Activated T-helper 1 cell treated with anti-CD3 and anti-CD28 coated beads, Interleukin-12 subunit alpha, Interleukin-12 subunit beta, Interleukin-2, Interleukin-4 antibody, amounts not matched to agents 30 ng/mL and 10 ng/mL and 1 ng/mL, durations not matched to agents 14 hours and 24 hours and 36 hours (primary cell): ENCODE results near the gene FOXP3. TPM values are rescaled to one million over a fixed set of nuclear protein-coding genes. Genes with fewer than 3 reads are reported as not detected.

Experiments used
- DNase-seq: peaks from one replicate; pipeline ENCODE4 v3.0.0; 2021; ENCODE audit warnings: low spot score
- H3K27ac Mint-ChIP-seq: one replicate; pipeline ENCODE4 v1.8.0; 2021; ENCODE audit warnings: mild to moderate bottlenecking, mixed read lengths
- H3K27me3 Mint-ChIP-seq: one replicate; pipeline ENCODE4 v1.8.0; 2022; ENCODE audit warnings: mild to moderate bottlenecking, moderate library complexity, mixed read lengths; ENCODE audit not compliant: insufficient read depth
- H3K36me3 Mint-ChIP-seq: one replicate; pipeline ENCODE4 v1.8.0; 2021; ENCODE audit warnings: low read depth, mixed read lengths
- H3K4me1 Mint-ChIP-seq: one replicate; pipeline ENCODE4 v1.8.0; 2021; ENCODE audit warnings: low read depth, mixed read lengths
- H3K4me3 Mint-ChIP-seq: one replicate; pipeline ENCODE4 v1.8.0; 2021; ENCODE audit warnings: mild to moderate bottlenecking, moderate library complexity, mixed read lengths
- H3K9me3 Mint-ChIP-seq: one replicate; pipeline ENCODE4 v1.8.0; 2021; ENCODE audit warnings: mixed read lengths
- intact Hi-C: fragments of 100-400 bp; cut with micrococcal nuclease; formaldehyde crosslinking; loops from one replicate; pipeline ENCODE4 v1.15.1; 2024
- total RNA-seq: library from RNA; stranded (reverse); gene quantifications from 2 replicates; pipeline ENCODE4 v1.2.3, GENCODE V29; 2022

FOXP3 gene
- total RNA-seq, 1 donor from 2014 or later: 14.3 TPM

DNA sequence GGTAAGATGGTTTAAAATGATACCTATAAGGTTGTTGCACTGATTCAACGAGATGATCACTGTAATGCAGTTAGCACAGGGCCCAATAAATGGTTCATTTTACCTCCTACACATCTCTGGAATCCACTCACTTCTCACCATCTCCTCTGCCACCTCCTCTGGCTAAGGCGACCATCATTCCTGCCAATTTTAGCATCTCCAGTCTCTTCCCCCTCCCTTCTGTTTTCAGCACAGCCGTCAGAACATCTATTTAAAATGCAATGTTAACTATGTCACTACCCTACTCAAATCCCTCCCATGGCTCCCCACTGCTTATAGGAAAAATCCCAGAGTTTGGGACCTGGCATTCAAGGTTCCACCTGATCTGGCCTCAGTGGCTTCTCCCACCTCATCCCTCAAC lies 61.0 kb downstream of the FOXP3 start:
- no peak overlapping the region for H3K27ac Mint-ChIP-seq

DNA sequence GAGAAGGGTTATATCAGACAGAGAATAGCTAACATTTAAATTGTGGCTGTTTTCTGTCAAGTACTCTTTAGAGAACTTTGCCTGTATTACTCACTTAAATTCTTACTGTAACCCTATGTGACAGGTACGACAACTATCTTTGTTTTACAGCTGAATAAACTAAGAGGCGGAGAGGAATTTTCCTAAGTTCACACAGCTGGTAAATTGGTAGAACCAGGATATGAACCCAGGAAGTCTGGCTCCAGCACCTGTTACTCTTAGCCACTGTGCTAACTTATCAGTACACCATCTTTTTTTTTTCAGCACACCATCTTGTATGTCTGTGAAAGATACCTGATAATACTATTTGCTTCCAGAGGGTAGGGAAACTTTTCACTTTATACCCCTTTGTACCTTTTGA lies 62.5 kb downstream of the FOXP3 start:
- DNase-seq: no peak
- Mint-ChIP-seq H3K27me3 (peaks cover 7% of the 10 kb centered on the region), H3K4me1 (peaks cover 19% of the 10 kb centered on the region), H3K4me3 (no peak overlapping the region), H3K36me3 (no peaks in the 10 kb centered on the region), H3K9me3 (no peaks in the 10 kb centered on the region), H3K27ac (no peak overlapping the region)
- intact Hi-C loops: no loop called here

More for the DNA sequence above, 61.0 kb downstream of the FOXP3 start:
- intact Hi-C loops: no loop called here
- Mint-ChIP-seq H3K4me3 (no peak overlapping the region), H3K36me3 (no peaks in the 10 kb centered on the region), H3K4me1 (peaks cover 11% of the 10 kb centered on the region), H3K9me3 (no peaks in the 10 kb centered on the region), H3K27me3 (peaks cover 2% of the 10 kb centered on the region)
- no peak for DNase-seq

Other genes with a start within 250 kb of the FOXP3 start
- gene TFE3, start 221.4 kb downstream of the FOXP3 start, total RNA-seq: 34.4 and 37.0 TPM in 2 replicates
- 4.4 and 5.1 TPM in 2 replicates for gene CCDC120, start 205.7 kb downstream of the FOXP3 start, total RNA-seq
- 14.9 and 15.4 TPM in 2 replicates for gene PRAF2, start 190.7 kb downstream of the FOXP3 start, total RNA-seq
- gene WDR45, start 184.8 kb downstream of the FOXP3 start, total RNA-seq: 49.1 and 53.0 TPM in 2 replicates
- 26.6 and 28.1 TPM in 2 replicates for gene GPKOW, start 141.0 kb downstream of the FOXP3 start, total RNA-seq
- gene MAGIX, start 102.0 kb downstream of the FOXP3 start, total RNA-seq: 1.4 and 2.8 TPM in 2 replicates
- 72.9 and 73.2 TPM in 2 replicates for gene PLP2, start 92.8 kb downstream of the FOXP3 start, total RNA-seq
- 19.5 and 20.4 TPM in 2 replicates for gene PRICKLE3, start 78.3 kb downstream of the FOXP3 start, total RNA-seq
- gene SYP, start 64.5 kb downstream of the FOXP3 start, total RNA-seq: 2.9 and 3.3 TPM in 2 replicates
- gene CACNA1F, start 31.4 kb downstream of the FOXP3 start, total RNA-seq: 0.05 and 0.13 TPM in 2 replicates
- gene CCDC22, start 29.2 kb downstream of the FOXP3 start, total RNA-seq: 26.0 and 28.5 TPM in 2 replicates
- 6.5 and 6.9 TPM in 2 replicates for gene PPP1R3F, start 5.1 kb upstream of the FOXP3 start, total RNA-seq
- not detected in 2 replicates for gene GAGE10, start 38.9 kb upstream of the FOXP3 start, total RNA-seq
- gene GAGE12J, start 57.3 kb upstream of the FOXP3 start, total RNA-seq: not detected in 2 replicates
- gene GAGE13, start 66.9 kb upstream of the FOXP3 start, total RNA-seq: not detected in 2 replicates